ENCODE results near the gene PRKG1. TPM values are rescaled to one million over a fixed set of nuclear protein-coding genes. Genes with fewer than 3 reads are reported as not detected.
"Not testable (repeated sequence)": the region's sequence is repeated elsewhere in the genome, so short reads cannot be mapped to it uniquely, and the experiment has no call there.

The PRKG1 gene
- total RNA-seq, 1 donor, result 67.3 TPM

DNA sequence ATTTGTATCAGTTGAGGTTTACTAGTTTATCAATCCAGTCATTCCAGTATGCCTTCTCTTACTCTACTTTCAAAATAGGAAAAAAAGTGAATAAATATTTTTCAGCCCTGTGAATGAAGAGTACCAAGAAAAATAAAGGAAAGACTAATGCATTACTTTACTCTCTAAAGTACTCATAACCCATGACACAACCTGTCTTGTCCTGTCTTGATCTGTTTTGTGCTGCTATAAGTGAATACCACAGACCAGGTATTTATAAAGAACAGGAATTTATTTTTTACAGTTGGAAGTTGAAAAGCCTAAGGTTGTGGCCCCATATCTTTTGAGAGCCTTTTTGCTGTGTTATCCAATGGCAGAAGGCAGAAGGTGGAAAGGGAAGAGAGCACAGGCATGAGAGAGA, 1045.2 kb downstream of the PRKG1 start:
- DNase-seq (ENCODE audit: low read depth in 2 of 3, low spot score in 2 of 3), result no peak

- DNase-seq (ENCODE audit: low read depth in 2 of 3, low spot score in 2 of 3), result no peak
These were observed 1047.4 kb downstream of the PRKG1 start for GRCh38 chr10:52121688-52122087.

DNA sequence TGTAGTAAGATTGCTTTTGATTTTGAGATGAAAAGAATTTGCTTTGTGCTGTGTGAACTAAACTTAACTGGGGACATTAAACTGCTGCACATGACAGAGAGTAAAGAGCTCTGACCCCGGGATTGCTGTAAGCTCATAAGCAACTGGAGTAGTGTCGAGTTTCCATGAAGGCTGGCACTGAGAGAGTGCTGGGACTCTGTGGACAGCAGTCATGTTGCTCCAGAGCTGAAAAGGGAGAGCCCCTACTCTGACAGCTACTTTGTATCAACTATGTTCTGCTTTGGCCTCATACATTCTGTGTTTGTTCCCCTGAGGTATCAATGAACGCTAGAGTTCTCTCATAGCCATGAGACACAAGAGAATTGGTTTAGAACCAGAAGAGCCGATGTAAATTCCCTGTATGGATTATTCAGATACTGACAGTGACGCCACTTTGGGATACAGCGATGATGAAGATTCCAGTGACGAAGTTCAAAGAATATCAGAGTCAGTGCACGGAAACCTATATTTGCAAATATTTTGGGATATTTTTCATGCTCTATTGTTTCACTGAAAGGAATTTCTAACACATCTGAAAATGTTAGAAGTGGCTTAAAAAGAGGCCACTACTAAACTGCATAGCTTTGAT, 1053.9 kb downstream of the PRKG1 start:
- DNase-seq (ENCODE audit: low read depth in 2 of 3, low spot score in 2 of 3), result no peak

GRCh38 chr10:52129410-52130178, 1055.3 kb downstream of the PRKG1 start:
- no peak for DNase-seq (ENCODE audit: low read depth in 2 of 3, low spot score in 2 of 3)

- DNase-seq (ENCODE audit: low read depth in 2 of 3, low spot score in 2 of 3), result no peak
These were observed 1060.8 kb downstream of the PRKG1 start for GRCh38 chr10:52135101-52135500.

DNA sequence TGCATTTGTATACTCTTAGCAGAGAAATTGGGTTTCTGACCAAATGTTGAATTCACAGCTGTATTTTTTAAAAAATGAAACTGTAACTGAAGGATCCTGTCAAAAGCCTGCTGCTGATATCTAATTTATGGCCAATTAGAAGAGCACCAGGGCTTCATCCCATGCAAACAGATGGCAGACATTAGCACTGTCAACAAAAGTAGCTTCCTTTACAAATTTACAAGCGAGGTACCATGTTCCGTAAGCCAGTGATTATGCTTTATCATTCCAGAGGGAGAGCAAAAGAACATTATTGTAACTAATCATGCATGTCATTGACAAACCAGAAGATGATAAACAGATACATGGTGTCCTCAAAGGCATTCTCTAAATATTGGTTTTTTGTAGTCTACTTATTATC, 1062.6 kb downstream of the PRKG1 start:
- no peak for DNase-seq (ENCODE audit: low read depth in 2 of 3, low spot score in 2 of 3)

DNA sequence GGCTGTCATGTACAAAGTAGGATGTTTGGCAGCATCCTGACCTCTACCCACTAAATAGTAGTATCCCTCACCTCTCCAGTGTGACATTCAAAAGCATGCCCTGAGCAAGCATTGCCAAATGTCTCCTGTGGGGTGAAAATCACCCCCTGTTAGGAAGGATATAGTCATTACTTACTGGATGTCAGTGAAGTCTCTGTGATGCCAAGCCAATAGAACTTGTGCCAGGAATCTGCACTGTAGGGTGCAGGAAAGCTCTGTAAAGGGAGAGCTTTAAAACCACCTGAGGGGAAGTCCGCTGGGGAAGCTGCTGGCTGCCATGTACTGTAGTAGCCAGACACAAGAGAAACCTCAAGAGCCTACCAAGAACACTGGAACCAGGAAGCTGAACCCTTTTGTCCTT, 1069.1 kb downstream of the PRKG1 start:
- no peak for DNase-seq (ENCODE audit: low read depth in 2 of 3, low spot score in 2 of 3)

GRCh38 chr10:52145636-52146035, 1071.3 kb downstream of the PRKG1 start:
- DNase-seq (ENCODE audit: low read depth in 2 of 3, low spot score in 2 of 3), result no peak

DNA sequence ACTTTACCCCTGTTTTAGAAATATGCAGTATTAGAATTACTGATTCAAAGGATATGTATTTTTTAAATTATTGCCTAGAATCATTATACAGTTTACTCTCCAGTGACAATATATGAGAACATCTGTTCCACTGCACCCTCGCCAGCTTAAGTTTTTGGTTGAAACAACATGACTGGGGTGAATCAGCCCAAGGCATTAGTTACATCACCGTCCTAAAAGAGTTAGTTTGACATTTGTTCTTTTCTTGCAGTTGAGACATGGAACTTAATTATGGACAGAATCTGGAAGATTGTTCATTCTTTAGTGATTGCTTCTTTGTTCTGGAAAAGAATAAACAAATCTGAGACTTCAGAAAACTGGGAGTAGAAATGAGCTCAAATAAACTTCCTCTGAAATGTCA, 1072.5 kb downstream of the PRKG1 start:
- DNase-seq (ENCODE audit: low read depth in 2 of 3, low spot score in 2 of 3), result no peak

GRCh38 chr10:52170776-52171175, 1096.5 kb downstream of the PRKG1 start:
- DNase-seq (ENCODE audit: low read depth in 2 of 3, low spot score in 2 of 3), result no peak

DNA sequence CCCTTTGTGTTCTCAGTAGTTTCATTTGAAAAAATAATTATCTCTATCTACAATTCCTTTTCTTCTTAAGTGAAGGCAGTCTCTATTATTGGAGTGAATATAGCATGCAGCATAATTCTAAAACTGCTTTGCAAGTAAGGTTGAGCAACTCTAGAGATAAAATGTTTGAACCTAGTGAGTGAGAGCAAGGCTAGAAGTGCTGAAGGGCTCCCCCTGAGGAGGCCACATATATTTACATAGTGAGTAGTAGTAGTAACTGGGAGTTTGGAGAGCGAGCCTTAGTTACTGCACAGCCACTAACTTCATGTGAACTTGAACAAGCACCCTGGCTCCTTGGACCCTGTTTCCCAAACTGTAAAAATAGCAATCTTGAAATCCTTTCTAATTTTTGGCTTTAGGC, 1098.3 kb downstream of the PRKG1 start:
- no peak for DNase-seq (ENCODE audit: low read depth in 2 of 3, low spot score in 2 of 3)

DNA sequence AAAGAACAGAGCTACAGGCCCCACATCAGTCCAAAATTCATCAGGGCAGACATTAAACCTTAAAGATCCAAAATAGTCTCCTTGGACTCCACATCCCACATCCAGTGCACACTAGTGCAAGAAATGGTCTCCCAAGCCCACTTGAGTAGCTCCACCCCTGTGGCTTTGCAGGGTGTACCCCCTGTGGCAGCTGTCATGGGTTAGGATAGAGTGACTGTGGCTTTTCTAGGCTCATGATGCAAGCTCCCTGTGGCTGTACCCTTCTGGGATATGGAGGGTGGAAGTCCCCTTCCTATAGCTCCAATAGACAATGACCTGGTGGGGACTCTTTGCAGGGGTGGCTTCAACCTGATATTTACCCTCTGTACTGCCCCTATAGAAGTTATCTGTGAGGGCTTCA, 1111.0 kb downstream of the PRKG1 start:
- DNase-seq (ENCODE audit: low read depth in 2 of 3, low spot score in 2 of 3), result no peak

DNA sequence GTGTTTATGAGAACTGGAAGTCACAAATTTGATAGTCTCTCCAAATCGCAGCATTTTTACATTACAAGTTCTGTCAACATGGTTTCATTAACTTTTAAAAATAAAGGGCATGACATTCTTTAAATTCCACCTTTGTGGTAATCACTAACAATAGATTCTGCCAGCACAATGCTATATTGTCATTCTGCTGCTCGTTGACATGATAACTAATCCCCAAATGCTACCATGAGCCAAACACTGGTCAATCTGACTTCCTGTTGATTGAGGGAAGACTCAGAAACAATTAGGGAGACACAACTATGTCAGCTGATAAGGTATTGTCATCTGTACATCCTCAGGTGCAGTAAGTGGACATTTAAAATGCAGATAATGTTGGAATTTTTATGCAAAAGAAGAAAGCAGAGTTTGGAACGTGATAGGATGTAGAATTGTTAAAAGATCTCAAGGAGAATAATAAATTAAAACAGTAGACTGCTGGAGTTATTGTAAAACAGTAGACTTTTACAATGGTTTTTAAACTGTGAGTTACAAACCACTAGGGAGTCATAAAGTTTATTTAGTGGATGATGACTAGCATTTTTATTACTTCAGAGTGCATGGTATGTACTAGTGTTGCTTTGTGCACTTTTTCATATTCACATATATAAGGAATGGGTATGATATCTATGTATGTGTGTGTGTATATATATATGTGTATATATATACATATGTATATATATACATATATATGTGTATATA, 1113.4 kb downstream of the PRKG1 start:
- no peak for DNase-seq (ENCODE audit: low read depth in 2 of 3, low spot score in 2 of 3)

GRCh38 chr10:52191049-52191448, 1116.8 kb downstream of the PRKG1 start:
- no peak for DNase-seq (ENCODE audit: low read depth in 2 of 3, low spot score in 2 of 3)

DNA sequence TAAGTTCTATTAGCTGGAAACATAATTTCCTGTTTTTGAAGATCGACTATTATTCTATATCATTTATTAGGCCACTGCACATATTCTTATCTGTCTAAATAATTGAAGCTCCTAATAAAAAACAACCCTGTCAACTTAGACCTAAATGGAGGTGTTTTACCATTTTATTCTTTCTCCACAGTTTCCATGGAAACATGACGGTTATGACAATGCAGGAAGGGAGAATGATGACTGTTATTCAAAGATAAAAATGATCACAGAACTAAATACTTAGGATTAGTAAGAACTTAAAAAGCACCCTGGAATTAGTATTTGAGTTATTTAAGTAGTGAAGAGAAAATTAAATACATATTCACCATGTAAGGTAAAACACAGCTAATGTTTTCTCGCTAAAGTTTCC, 1119.9 kb downstream of the PRKG1 start:
- peak in 2 of 3 donors; percentile 42 to 76 for DNase-seq (ENCODE audit: low read depth in 2 of 3, low spot score in 2 of 3)

DNA sequence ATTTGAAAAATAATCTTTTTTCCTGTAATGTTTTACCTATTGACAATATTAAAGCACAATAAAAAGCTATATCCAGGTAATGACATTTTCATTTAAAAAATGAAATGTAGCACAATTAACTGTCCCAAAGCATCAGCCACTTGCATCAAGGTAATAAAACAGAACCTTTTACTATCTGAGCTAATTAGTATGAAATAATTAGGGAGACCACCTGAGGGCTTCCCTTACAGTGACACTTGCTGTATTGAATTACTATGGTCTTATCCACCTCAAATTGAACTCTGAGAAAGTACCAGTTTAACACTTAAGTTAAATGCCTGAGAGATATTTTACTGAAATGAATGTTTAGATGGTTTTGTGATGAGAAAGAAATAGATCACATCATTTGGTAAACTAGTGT, 1120.4 kb downstream of the PRKG1 start:
- no peak for DNase-seq (ENCODE audit: low read depth in 2 of 3, low spot score in 2 of 3)

- no peak for DNase-seq (ENCODE audit: low read depth in 2 of 3, low spot score in 2 of 3)
These were observed 1122.8 kb downstream of the PRKG1 start for GRCh38 chr10:52197098-52197497.

DNA sequence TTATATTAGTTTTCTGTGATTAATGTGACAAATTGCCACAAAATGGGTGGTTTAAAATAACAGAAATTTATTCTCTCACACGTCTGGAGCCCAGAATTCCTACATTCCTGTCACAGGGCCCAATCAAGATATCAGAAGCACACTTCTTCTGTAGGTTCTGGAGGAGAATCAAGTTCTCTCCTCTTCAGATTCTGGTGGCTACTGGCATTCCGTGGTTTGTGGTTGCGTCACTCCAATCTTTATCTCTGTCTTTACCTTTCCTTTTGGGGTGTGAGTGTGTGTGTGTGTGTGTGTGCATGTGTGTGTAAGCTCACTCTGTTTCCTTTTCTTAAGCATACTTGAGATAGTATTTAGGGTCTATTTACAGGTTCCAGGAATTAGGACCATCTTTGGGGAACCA, 1124.3 kb downstream of the PRKG1 start:
- peak in 1 of 3 donors; percentile 9 for DNase-seq (ENCODE audit: low read depth in 2 of 3, low spot score in 2 of 3)

DNA sequence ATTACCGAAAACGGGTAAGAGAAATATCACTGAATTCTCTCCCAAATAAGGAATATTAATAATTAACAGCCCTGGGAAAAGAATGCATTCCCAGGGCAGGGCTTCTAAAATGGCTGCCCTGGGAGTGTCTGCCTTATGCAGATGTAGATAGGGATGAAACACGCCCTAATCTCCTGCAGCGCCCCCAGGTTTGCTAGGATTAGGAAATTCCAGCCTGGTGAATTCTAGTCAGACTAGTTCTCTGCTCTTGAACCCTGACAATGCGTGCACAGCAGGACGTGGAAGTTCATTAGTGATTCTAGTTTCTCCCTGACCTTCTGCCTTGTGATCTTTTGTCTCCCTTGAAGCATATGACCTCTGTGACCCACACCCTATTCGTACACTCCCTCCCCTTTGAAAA, 1130.6 kb downstream of the PRKG1 start:
- not testable (repeated sequence) for DNase-seq (ENCODE audit: low read depth in 2 of 3, low spot score in 2 of 3)

GRCh38 chr10:52208365-52208764, 1134.1 kb downstream of the PRKG1 start:
- DNase-seq (ENCODE audit: low read depth in 2 of 3, low spot score in 2 of 3), result no peak

DNA sequence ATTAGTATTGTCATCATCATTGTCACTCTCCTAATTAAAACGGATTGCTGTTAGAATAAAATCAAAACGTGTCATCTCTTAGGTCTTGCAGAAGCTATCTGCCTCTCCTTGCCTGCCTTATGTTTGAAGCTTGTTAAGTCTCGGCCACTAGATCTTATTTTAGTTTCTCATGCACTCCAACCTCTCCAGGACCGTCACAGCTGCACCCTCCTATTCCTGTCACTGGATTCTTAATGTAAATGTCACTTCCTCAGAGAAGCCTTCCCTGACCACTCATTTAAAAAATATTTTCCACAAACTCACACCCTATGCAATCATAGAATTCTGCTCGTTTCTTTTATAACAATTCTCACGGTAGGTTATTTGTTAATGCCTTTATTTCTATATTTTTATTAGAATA, 1135.9 kb downstream of the PRKG1 start:
- no peak for DNase-seq (ENCODE audit: low read depth in 2 of 3, low spot score in 2 of 3)

GRCh38 chr10:52212062-52212461, 1137.8 kb downstream of the PRKG1 start:
- DNase-seq (ENCODE audit: low read depth in 2 of 3, low spot score in 2 of 3), result no peak
